GM19328 (cell line): ENCODE data around the gene SPAG16.

ENCODE experiments used
- ATAC-seq: cut with Tn5 transposase; IDR thresholded peaks from one replicate; pipeline ENCODE4 v1.9.1; 2021; ENCODE audit warnings: mild to moderate bottlenecking, moderate library complexity; ENCODE audit not compliant: unreplicated experiment

Gene SPAG16

DNA sequence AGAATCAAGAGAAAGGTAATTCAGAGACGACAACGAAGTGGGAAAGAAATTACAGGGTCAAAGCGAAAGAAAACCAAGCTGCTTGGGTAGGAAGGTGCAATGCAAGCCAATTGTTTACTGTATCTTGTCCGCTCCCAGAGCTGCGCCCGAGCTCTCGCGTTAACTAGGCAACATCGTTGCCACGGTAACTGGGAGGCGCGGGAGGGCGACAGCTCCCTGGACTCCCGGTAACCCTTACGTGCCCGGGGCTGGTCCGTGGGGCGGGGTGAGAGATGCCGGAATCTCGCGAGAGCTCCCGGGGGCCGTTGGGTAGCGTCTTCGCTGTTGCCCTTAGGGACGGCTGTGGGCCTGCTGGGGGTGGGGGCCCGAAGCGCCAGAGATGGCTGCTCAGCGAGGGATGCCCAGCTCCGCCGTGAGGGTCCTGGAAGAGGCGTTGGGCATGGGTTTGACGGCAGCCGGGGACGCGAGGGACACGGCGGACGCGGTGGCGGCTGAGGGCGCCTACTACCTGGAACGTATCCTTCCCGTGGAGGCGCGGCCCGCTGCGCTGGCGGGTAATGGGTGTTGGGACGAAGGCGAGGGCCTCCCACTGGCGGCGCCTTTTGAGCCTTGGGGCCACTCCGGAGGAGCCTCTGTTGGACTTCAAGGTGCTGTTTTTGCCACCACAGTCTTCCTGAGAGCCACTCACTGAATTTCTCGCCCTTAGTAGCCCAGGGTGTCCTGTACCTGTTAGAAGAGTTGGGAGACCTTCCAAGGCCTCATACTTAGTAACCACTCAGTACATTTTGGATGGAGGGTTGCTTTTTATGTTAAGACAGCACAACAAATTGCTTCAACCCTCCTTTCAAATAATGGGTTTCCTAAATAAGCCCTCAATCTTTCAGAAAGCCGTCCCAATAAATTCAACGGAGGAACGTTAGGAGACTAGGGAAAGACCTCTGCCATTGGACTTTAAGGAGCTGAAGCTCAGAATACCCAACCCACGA, at the start of gene SPAG16:
Gene SPAG16, plus strand, starts transcription at position 360 of the 986 bp plus-strand sequence.
- peak; percentile 100 for ATAC-seq

DNA sequence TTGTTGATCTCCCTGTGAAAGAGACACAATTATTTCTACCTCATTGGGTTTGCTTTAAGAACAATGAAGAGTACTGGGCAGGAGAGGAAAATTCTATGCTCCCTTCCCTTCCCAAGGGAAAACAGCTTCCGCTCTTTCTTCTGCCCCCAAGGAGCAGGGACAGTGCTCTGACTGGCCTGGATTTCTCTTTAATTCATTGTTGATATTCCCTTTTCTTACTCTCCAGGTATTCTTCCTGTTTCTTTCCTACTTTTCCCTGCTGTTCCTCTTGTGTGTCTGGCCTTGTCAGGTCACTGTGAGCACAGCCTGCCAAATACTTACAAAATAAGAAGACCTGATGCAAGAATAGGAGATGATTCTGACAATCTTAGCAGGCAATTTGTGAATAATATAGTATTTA, 49.6 kb upstream of the SPAG16 start:
- ATAC-seq: no peak

DNA sequence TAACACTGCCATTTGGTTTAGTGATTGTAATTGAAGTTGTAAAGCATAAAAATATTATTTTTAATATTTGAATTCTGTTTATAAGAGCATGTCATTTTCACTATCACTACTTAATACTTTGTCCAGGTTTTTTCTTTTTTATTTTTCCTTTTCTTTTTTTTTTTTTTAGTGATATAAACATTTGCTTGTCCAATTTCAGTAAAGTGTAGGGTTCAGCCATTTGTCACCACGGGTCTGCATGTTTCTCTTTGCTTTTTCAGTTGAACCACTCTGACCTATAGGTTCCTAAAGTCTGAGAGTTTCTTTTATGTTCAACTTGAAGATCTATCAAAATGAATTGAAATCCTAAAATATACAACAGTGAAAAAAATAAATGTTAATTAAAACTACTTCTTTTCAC, 48.5 kb upstream of the SPAG16 start:
- no peak for ATAC-seq

DNA sequence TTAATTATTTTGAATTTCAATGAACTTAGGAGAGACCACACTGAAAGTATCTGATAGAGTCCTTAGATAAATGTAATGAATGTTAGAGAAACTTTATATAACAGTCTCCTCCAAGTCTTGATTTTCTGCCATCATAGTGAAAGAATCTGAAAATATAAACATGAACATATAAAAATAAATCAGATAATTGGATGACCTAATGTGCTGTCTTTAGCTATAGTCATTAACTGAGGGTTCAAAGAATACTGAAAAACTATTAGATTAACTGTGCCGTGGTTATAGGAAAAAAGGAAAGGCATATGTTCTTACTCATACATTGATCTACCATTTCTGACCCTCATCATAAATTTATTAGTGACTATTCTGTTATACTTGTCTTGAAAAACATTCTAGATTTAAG, 47.0 kb upstream of the SPAG16 start:
- no peak for ATAC-seq

DNA sequence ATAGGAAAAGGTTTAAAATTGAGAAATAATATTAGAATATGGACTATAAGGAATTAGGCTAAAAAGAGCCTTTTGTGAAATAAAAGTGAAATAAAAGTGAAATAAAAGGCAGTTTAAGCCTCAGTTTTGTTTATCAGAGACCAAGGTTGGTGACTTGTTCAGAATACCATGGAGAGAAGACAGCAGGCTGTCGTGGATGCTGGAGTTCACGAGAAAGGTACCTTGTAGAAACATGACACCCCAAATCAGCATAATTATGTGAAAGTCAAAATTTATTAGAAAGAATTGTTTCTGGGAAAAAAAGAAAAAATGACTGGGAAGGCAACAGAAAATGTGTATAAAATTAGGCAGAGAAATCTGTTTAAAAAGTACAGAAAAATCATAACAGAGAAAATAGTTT, 46.5 kb upstream of the SPAG16 start:
- no peak for ATAC-seq

DNA sequence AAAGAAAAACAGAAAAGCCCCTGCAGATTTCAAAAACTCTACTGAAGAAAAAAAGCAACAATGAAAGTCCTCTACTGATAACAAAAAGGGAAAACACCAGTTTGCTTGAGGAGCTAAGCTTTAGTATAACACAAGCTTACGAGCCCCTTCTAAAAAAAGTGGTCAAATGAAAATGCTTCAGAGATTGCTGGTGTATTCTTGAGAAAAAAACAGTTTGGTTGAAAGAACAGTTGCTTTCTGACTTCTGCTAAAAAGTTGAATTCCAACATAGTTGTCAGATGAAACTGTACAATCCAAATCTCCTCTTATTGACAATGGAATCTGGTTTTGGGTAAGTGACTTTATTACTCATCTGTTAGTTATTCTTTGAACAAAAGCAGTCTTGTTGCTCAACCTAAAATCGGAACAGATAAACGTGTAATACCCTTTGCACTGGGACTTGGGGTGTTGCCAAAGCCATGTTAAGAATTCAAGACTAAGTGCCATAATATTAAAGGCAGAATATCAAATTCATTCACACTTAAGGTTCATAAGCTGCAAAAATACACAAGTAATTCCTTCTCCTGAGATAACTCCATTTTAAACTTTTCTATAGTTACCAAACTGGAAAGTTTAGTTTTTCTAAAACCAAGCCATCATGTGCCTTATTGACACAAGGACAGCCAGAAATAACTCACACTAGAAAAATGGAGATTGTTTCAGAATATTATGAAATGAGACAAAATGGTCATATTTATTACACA, 45.3 kb upstream of the SPAG16 start:
- no peak for ATAC-seq

DNA sequence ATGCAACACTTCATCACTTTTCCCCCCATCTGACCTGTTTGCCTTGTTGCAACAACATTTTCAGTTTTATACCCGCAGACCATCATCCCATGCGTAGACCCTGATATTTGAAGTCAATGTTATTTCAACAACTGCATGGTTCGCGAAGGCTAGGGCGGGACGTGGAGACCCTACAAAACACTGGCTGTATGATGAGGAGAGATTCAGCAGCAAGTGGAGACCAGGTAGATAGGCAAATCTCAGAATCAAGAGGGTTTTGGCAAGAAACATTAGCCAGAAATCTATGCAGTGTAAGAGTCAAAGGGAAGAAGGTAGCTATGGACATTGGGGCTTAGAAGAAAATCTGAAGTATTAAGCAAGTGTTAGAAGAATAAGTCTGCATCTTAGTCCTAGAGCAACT, 42.4 kb upstream of the SPAG16 start:
- ATAC-seq: no peak

DNA sequence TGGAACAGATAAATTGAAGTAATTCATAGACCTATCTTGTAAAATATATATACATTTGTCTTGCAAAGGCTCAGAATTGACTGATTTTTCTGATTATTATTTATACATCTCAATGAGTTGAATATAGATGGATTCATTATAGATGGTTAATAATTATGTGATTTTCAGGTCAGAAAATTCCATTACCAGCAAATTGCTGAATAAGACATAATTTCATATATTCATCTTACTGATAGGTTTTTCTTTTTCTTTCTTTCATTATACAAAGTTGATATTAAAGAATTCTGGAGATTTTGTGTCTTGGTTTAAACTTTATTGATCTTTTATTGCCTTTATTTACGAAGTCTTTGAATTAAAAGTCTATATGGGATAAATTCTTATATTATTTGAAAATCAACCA, 41.6 kb upstream of the SPAG16 start:
- no peak for ATAC-seq

DNA sequence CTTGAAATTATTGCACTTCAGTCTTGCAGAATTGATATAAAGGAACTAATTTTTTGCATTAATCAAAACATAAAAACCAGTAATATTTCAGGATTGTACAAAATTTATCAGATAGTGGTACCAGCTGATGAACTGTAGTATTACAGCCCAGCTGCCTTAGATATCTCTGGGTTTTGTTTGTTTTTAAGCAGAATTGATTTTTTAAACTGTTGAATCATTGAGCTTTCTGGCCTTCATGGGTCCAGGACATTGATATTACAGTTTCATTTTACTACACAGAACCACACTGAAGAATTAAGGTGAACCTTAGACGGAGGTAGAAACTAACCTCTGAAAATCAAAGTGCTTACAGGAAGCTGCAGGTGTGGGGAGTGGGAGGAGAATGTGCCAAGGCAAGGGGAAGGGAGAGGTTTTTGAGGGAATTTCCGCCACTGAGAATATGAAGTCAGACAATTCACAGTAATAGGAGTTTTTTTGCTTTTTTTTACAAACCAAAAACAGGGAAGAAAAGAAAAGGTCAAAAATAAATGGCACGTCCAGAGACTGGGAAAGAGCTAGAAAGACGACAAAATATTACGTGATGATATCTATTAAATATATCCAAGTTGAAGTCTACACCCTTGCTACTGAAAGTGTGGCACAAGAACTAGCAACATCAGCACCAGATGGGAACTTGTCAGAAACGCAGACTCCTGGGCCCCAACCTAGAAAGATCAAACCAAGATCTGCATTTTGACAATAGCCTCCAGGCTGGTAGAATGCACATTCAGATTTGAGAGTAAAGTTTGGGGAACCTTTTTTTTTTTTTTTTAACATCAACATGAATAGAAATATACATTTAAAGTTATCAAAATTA, 40.8 kb upstream of the SPAG16 start:
- ATAC-seq: no peak

DNA sequence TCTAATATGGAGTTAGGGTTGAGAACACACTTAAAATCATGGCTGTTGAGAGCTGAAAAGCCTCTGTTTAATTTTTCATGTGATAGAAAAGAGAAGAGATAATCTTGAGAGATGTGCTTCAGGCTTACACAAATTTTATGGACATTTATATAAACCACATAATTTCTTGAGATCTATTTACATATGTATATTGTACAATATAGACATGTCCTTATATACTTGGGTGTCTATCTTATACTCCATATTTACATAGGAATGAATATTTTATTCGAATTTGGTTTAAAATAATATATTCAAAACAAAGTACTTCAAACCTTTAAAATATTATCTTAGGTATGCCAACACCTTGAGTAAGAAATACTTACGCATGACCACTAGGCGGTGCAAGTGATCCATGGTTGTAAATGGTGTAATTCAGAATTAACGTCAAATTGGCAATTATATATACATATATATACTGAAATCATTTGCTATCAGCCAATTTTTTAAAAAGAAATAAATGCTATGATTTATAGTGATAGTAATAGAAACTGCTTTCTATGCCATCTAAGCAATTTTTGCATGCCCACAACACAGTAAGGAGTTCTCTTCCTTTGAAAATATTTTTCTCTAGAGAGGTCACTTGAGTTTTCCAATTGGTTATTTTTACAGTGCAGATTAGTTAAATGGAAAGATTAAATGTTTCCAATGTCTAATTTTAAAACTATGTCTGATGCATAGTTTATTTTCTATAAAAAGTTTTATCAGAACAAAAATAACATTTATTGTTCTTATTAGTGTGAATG, 37.6 kb upstream of the SPAG16 start:
- ATAC-seq: no peak

DNA sequence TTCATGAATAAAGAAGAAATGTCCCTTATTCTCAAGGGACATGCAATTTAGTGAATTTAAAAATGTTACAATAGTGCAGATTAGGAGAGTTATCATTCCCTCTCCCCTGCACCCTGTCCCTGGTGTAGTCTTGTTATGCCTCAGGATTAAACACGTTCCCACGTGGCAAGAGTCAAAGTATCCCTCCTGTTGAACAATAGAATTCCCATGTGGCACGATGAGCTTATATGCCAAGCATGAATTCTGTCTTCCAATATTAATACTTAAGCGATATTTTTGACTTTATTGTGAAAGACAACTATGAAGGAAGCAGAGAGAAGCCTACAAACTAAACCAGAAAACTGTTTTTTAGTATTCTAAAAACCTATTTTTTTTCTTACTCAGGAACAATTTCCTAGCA, 36.7 kb upstream of the SPAG16 start:
- ATAC-seq: no peak

DNA sequence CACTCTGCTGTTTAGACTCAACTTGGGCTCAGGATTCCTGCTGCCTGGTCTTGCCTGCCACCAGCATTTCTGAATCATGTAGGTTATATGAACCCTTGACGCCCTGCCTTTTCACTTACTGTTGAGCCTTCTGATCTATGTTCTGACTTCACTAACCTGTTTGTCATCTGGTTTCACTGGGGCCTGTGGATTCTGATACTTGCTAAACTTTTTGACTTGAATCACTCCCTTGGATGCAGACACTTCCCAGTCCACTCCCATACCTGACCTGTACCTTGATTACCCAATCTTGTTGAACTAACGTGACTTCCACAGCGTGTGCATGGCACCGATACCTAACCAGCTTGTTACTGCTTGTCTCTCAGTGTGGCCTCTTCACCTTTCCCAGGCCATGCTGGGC, 35.6 kb upstream of the SPAG16 start:
- ATAC-seq: no peak

DNA sequence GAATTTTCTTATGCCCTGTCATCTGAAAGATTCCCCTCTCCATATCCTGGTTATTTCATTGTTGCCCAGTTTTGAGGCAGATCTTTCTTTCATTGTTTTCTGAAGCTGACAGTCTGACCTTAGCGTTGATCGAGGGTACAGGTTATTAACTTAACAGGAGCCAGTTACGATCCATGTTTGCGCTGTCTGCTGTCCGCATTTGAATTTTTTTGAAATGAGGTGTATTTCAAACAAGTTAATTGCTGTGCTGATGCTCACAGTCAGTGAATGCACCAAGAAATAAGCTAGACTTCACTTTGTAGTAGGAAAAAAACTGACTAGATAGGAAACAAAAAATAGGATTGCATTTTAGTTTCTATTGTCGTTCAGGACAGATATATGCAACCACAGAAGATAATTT, 34.8 kb upstream of the SPAG16 start:
- ATAC-seq: no peak

DNA sequence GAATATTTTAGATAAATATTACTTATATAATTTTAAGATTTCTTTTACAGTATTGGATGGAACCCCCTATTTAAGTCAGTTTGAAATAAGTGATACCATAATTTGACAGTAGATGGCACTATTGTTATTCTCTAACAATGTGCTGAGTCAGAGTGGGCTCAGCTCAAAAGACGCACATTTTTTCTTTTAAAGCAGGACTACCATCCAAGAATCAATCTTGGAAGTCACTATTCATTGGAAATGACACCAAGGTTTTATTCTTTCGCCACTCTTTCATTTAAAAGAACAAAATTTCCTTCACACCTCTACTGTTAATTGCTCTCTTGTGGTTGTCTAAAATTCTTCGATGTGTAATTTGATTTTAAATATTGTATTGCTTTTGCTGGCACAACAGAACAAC, 32.6 kb upstream of the SPAG16 start:
- ATAC-seq: no peak

DNA sequence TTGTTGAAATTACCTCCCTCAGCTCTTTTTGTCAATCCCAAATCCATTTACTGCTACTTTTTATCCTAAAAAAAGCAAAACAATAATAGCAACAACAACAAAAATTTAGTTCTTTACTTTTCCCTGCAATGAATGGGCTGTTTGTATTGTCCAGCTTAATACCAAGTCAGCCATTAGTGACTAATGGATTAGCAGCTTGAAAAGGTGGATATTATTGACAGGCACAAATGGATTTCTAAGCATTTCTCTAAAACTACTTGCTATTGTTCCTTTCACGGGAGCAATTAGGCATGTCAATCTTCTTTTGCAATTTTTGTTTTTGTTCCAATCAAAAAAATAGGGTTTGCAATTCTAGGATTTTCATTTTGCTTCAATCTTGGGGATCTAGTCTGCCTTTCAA, 32.1 kb upstream of the SPAG16 start:
- no peak for ATAC-seq

DNA sequence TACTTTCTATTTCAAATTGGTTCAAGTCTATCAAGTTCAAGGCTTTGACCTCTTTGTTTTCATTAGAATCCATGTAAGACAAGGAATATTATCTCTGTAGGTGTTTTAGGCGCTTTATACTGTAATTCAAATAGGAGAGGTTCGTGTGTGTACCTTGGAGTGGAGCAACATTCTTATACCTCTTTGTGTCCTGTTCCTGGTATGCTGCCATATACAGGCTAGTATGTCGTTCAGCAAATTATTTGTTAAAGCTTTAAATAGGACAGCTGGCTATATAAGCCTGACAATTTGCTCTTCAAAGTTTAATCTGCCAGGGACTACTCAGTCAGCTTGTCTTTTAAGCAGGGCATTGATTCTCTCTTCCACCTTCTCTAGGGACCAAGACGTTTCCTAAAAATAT, 31.1 kb upstream of the SPAG16 start:
- ATAC-seq: no peak

DNA sequence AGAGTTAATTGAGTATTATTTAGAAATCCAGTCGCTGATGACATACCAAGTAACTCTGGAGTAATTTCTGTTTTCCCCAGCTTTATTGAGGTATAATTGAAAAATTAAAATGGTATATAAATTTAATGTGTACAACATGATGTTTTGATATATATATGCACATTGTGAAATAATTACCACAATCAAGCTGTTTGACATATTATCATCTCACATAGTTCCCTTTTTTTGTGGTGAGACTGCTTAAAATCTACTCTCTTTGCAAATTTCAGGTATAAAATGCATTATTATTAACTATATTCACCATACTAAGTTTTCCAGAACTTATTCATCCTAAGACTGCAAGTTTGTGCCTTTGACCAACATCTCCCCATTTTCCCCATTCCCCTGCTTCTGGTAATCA, 25.0 kb upstream of the SPAG16 start:
- ATAC-seq: no peak

DNA sequence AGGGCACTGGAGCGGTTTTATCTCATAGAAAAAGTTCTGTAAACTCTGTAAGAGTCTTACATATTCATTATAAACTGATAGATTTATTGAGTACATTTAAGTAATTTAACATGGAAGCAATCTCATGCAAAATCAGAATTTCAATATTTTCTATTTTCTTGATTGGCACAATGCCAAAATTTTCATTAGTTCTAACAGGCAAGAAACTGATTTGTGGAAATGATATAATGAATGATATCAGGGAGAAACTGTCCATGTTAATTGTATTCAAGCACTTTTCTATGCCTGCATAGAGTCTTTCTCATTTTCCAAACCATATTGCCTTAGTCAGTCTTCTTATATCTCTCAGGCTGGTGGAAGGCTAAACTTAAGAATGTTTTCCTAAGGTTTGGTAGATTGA, 23.0 kb upstream of the SPAG16 start:
- no peak for ATAC-seq

DNA sequence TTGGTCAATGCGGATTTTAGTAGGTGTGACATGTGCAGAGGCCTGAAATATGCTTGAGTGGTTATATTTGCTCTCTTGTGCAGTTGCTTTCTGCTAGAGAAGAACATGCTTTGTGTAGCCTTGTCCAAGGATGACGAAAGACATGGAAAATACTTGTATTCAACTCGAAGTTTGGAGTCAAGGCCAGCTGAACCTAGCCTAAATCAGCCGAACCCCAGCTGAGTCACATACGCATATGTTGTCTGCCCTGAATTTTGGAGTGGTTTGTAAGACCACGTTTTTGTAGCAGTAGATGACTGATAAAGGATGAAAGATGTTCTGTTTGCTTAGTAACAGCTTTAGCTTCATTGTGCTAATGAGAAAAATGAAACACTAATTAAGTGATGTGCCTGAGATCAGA, 22.5 kb upstream of the SPAG16 start:
- ATAC-seq: no peak

DNA sequence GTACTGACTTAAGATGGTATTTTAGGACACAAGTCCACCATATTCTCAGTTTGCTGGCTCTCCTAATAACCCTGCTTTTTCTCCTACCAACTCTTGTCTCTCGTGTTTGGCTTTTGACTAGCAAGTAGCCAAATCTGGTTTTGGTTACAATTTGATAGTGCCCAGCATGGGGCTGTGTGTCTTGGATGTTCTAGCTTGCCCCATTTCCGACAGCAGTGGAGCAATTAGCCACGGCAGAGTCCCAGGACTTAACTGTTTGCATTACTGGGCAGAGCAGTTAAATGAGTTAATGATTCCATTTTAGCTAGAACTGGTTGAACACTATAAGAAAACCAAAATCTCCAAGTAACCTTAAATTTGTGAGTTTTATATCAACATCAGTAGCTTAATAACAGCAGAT, 18.6 kb upstream of the SPAG16 start:
- no peak for ATAC-seq
